HCT116 (cell line): ENCODE measurements around the gene SAMD4B. TPM values are rescaled to one million over a fixed set of nuclear protein-coding genes. Genes with fewer than 3 reads are reported as not detected.
A peak's percentile ranks its signal among the peaks of the same experiment; 100 is the strongest.

ENCODE experiments used
- ATAC-seq: fragments of 200-7000 bp; cut with Tn5 transposase; 2 replicates; pipeline ENCODE4 v1.9.1; 2020; ENCODE audit warnings: mild to moderate bottlenecking, moderate library complexity
- BruUV-seq: library from RNA; stranded (reverse); fragments of 400-500 nt; replicated peaks from 2 replicates; lab custom pipeline; 2021; lab: Mats Ljungman, UMichigan
- CTCF ChIA-PET: fragments of 300-600 bp; sonication (Branson Sonifier 250); formaldehyde crosslinking; loops from one replicate; lab custom pipeline; 2021; ENCODE audit warnings: antibody characterized with exemption; lab: Charles Lee
- POLR2A ChIA-PET: fragments of 300-600, 350-600 bp; sonication (Branson Sonifier 250); formaldehyde crosslinking; loops from one replicate; lab custom pipeline; 2021; ENCODE audit warnings: antibody characterized with exemption; lab: Charles Lee
- RAD21 ChIA-PET, 2 experiments: fragments of 300-600 bp; sonication (Branson Sonifier 250); formaldehyde crosslinking; loops; one replicate each; lab custom pipeline; 2023; ENCODE audit warnings: low total read pairs in 2 of 2; ENCODE audit not compliant: uncharacterized antibody in 2 of 2, unreplicated experiment in 2 of 2, low non-redundant PET in 1 of 2; lab: Charles Lee
- DNase-seq: peaks from one replicate; pipeline ENCODE4 v3.0.0-alpha.2; 2010; ENCODE audit warnings: low read depth, low spot score
- H2AFZ ChIP-seq: fragments of 200-600 bp; shearing (Covaris generic), sonication (generic); 2 replicates; pipeline ENCODE4 v1.6.1; 2017; ENCODE audit warnings: low read depth, mixed run types, mixed read lengths, antibody characterized with exemption, low read length; ENCODE audit not compliant: poor library complexity, severe bottlenecking
- H3K27ac ChIP-seq: 2 replicates; pipeline ENCODE4 v1.5.1; 2012; ENCODE audit warnings: low read depth, low read length
- H3K27me3 ChIP-seq: fragments of 200-600 bp; sonication (generic); 2 replicates; pipeline ENCODE4 v1.6.1; 2016; ENCODE audit warnings: mixed run types, low read length, mixed read lengths; ENCODE audit not compliant: insufficient read depth
- H3K36me3 ChIP-seq, 2 experiments: fragments of 200-500 bp in 1 of 2; fragments of 200-600 bp in 1 of 2; sonication (Bioruptor generic) in 1 of 2; sonication (generic) in 1 of 2; 2 replicates each; pipeline versions ENCODE4 v1.5.1 to v1.6.1; 2014 to 2016; ENCODE audit warnings: low read length in 2 of 2, inconsistent platforms in 1 of 2, mixed read lengths in 1 of 2, mixed run types in 1 of 2; ENCODE audit not compliant: insufficient read depth in 2 of 2, control insufficient read depth in 1 of 2
- H3K4me1 ChIP-seq, 2 experiments: fragments of 200-600 bp in 1 of 2; sonication (generic) in 1 of 2; 2 replicates each; pipeline versions ENCODE4 v1.5.1 to v1.6.1; 2012 to 2017; ENCODE audit warnings: low read length in 2 of 2, inconsistent platforms in 1 of 2, mild to moderate bottlenecking in 1 of 2, mixed read lengths in 1 of 2, mixed run types in 1 of 2, moderate library complexity in 1 of 2; ENCODE audit not compliant: insufficient read depth in 2 of 2, control insufficient read depth in 1 of 2
- H3K4me2 ChIP-seq: fragments of 200-600 bp; sonication (generic); 2 replicates; pipeline ENCODE4 v1.6.1; 2017; ENCODE audit warnings: mixed run types, low read length, mixed read lengths
- H3K4me3 ChIP-seq, 2 experiments: fragments of 200-600 bp in 1 of 2; sonication (generic) in 1 of 2; replicated peaks in 1 of 2; 2 replicates each; pipeline ENCODE4 v1.5.1; 2011 to 2016; ENCODE audit warnings: low read length in 2 of 2, control low read depth in 1 of 2, low read depth in 1 of 2, mild to moderate bottlenecking in 1 of 2, mixed read lengths in 1 of 2, mixed run types in 1 of 2
- H3K79me2 ChIP-seq: fragments of 200-600 bp; sonication (generic); 2 replicates; pipeline ENCODE4 v1.6.1; 2017; ENCODE audit warnings: mild to moderate bottlenecking, mixed run types, low read length, moderate library complexity, mixed read lengths; ENCODE audit not compliant: insufficient read depth
- H3K9ac ChIP-seq: fragments of 200-600 bp; sonication (generic); 2 replicates; pipeline ENCODE4 v1.6.1; 2016; ENCODE audit warnings: low read length, mixed read lengths
- H3K9me2 ChIP-seq: fragments of 200-600 bp; sonication (generic), shearing (Covaris generic); 2 replicates; pipeline ENCODE4 v1.6.1; 2017; ENCODE audit warnings: mixed run types, mild to moderate bottlenecking, moderate library complexity; ENCODE audit not compliant: insufficient read depth
- H3K9me3 ChIP-seq, 2 experiments: fragments of 200-500 bp in 1 of 2; fragments of 200-600 bp in 1 of 2; sonication (Bioruptor generic) in 1 of 2; sonication (generic) in 1 of 2; 2 replicates each; pipeline ENCODE4 v1.6.1; 2014 to 2017; ENCODE audit warnings: low read length in 2 of 2, mixed read lengths in 2 of 2, inconsistent platforms in 1 of 2, low read depth in 1 of 2, mild to moderate bottlenecking in 1 of 2, mixed run types in 1 of 2, moderate library complexity in 1 of 2; ENCODE audit not compliant: control insufficient read depth in 1 of 2, insufficient read depth in 1 of 2
- H4K20me1 ChIP-seq: fragments of 200-600 bp; sonication (generic), shearing (Covaris generic); 2 replicates; pipeline ENCODE4 v1.6.1; 2017; ENCODE audit warnings: mixed run types, mild to moderate bottlenecking, moderate library complexity; ENCODE audit not compliant: insufficient read depth
- CEBPB ChIP-seq: IDR thresholded peaks from 2 replicates; pipeline ENCODE4 v1.6.1; 2012; ENCODE audit warnings: low read depth
- CTCF ChIP-seq, 3 experiments: fragments of 200-600 bp in 1 of 3; sonication (generic) in 1 of 3; IDR thresholded peaks in 2 of 3; conservative IDR thresholded peaks in 1 of 3; 2 replicates each; pipeline ENCODE4 v1.5.1; 2012 to 2017; ENCODE audit warnings: low read depth in 2 of 3, low read length in 2 of 3, antibody characterized with exemption in 1 of 3, borderline replicate concordance in 1 of 3, control low read depth in 1 of 3, mild to moderate bottlenecking in 1 of 3, mixed read lengths in 1 of 3, mixed run types in 1 of 3, moderate library complexity in 1 of 3; ENCODE audit not compliant: insufficient read depth in 1 of 3
- EZH2phosphoT487 ChIP-seq: fragments of 200-600 bp; IDR thresholded peaks from 2 replicates; pipeline ENCODE4 v1.6.1; 2018; ENCODE audit warnings: antibody characterized with exemption, borderline replicate concordance
- FOSL1 ChIP-seq: IDR thresholded peaks from 2 replicates; pipeline ENCODE4 v1.6.1; 2012; ENCODE audit warnings: low read depth
- POLR2A ChIP-seq: IDR thresholded peaks from 2 replicates; pipeline ENCODE4 v1.7.0; 2011; ENCODE audit warnings: borderline replicate concordance; ENCODE audit not compliant: insufficient read depth, insufficient read length; ENCODE audit errors: extremely low read depth
- RAD21 ChIP-seq: IDR thresholded peaks from 2 replicates; pipeline ENCODE4 v1.6.1; 2012; ENCODE audit warnings: low read depth, mild to moderate bottlenecking
- REST ChIP-seq: IDR thresholded peaks from 2 replicates; pipeline ENCODE4 v1.6.1; 2012; ENCODE audit warnings: low read depth
- SIN3A ChIP-seq: IDR thresholded peaks from 2 replicates; pipeline ENCODE4 v1.6.1; 2012; ENCODE audit warnings: low read depth
- SP1 ChIP-seq: IDR thresholded peaks from 2 replicates; pipeline ENCODE4 v1.6.1; 2012; ENCODE audit warnings: low read depth
- TCF7L2 ChIP-seq: IDR thresholded peaks from 2 replicates; pipeline ENCODE4 v1.7.0; 2011; ENCODE audit warnings: borderline replicate concordance, inconsistent platforms; ENCODE audit not compliant: insufficient read depth, insufficient read length; ENCODE audit errors: extremely low read depth
- YY1 ChIP-seq: IDR thresholded peaks from 2 replicates; pipeline ENCODE4 v1.6.1; 2011; ENCODE audit warnings: low read length, low read depth, moderate library complexity, mild to moderate bottlenecking; ENCODE audit not compliant: insufficient replicate concordance; ENCODE audit errors: extremely low read depth
- ZBTB33 ChIP-seq: IDR thresholded peaks from 2 replicates; pipeline ENCODE4 v1.6.1; 2011; ENCODE audit warnings: mild to moderate bottlenecking, low read length, moderate library complexity; ENCODE audit not compliant: insufficient replicate concordance; ENCODE audit errors: extremely low read depth
- ZNF274 ChIP-seq: fragments of 200-500 bp; sonication (Bioruptor generic); IDR thresholded peaks from 2 replicates; pipeline ENCODE4 v1.6.1; 2014; ENCODE audit warnings: mild to moderate bottlenecking, low read depth, low read length, inconsistent platforms
- intact Hi-C: fragments of 100-400 bp; cut with micrococcal nuclease; formaldehyde crosslinking; loops from 2 replicates; pipeline ENCODE4 v1.10.0; 2022
- total RNA-seq: library from RNA; stranded (reverse); gene quantifications from one replicate; pipeline ENCODE4 v1.2.1, GENCODE V29; 2021; ENCODE audit not compliant: unreplicated experiment

Gene SAMD4B
- total RNA-seq, 1 experiment from 2014 or later, result 127 TPM

- RAD21 ChIA-PET, result no interaction called here
- H3K4me2 ChIP-seq, result peak overlapping the region; percentile 92
Measured at GRCh38 chr19:39401070-39401548, 58.9 kb downstream of the SAMD4B start.

More at GRCh38 chr19:39401070-39401548, 58.9 kb downstream of the SAMD4B start:
- DNase-seq (no peak), ATAC-seq (no peak)
- H3K9me3 ChIP-seq, result no peaks in the 10 kb centered on the region
- no peaks in the 10 kb centered on the region for H4K20me1 ChIP-seq
- POLR2A ChIA-PET, result interaction anchor here (1.0 to 3.8 kb wide), 6 partner anchors 8 to 35 kb away, joined by 3 to 26 read pairs (median 6); partner anchors contain the start of genes MED29, PAF1 and RPS16
- CTCF ChIA-PET, result no interaction called here
- no TSS peak for BruUV-seq
- no peaks in the 10 kb centered on the region for H3K36me3 ChIP-seq
- no peak for TF ChIP-seq CEBPB
- no peak for TF ChIP-seq ZNF274
- TF ChIP-seq CTCF (IDR thresholded peaks at IDR 0.05 in 2 of 3, conservative IDR thresholded peaks at IDR 0.05 in 1 of 3; ENCODE audit: borderline replicate concordance in 1 of 3, insufficient read depth in 1 of 3, low read depth in 2 of 3, low read length in 2 of 3), result no peak
- TF ChIP-seq YY1, result no peak
- TF ChIP-seq POLR2A, result no peak
- no peak for TF ChIP-seq ZBTB33
- TF ChIP-seq REST, result no peak
- TF ChIP-seq SIN3A, result no peak
- TF ChIP-seq RAD21, result no peak
- TF ChIP-seq EZH2phosphoT487, result no peak
- no peak for TF ChIP-seq TCF7L2
- no peak for TF ChIP-seq FOSL1
- TF ChIP-seq SP1, result no peak
- H2AFZ ChIP-seq, result no peak overlapping the region
- intact Hi-C loops, result no loop called here
- peak overlapping the region; percentile 97 for H3K9ac ChIP-seq
- H3K4me3 ChIP-seq, result no peak overlapping the region; a peak in 1 of 4 replicates
- H3K9me2 ChIP-seq, result no peaks in the 10 kb centered on the region
- peak overlapping the region; percentile 99 for H3K27ac ChIP-seq
- H3K27me3 ChIP-seq, result no peaks in the 10 kb centered on the region
- peaks cover 11% of the 10 kb centered on the region; the same call in 1 of the 2 replicates for H3K79me2 ChIP-seq
- H3K4me1 ChIP-seq, result peaks cover 56 to 92% of the 10 kb centered on the region in 2 experiments
